Effector memory CD4-positive, alpha-beta T cell (primary cell): ENCODE measurements around the gene SENP7.
A peak's percentile ranks its signal among the peaks of the same experiment; 100 is the strongest.
"Not testable (repeated sequence)": the region's sequence is repeated elsewhere in the genome, so short reads cannot be mapped to it uniquely, and the experiment has no call there.

Experiments used
- DNase-seq, 3 donors: peaks; one replicate each; pipeline ENCODE4 v3.0.0-alpha.2; 2020
- H3K27ac ChIP-seq: 2 replicates; pipeline ENCODE4 v1.7.0; 2013; ENCODE audit warnings: mild to moderate bottlenecking, low read length, moderate library complexity; ENCODE audit not compliant: insufficient read depth, poor library complexity, severe bottlenecking
- H3K27me3 ChIP-seq: replicated peaks from 2 replicates; pipeline ENCODE4 v1.7.0; 2013; ENCODE audit warnings: mild to moderate bottlenecking, low read length; ENCODE audit not compliant: insufficient read depth, control insufficient read depth, poor library complexity, severe bottlenecking
- H3K36me3 ChIP-seq: 2 replicates; pipeline ENCODE4 v1.7.0; 2013; ENCODE audit warnings: mild to moderate bottlenecking, low read length, moderate library complexity; ENCODE audit not compliant: control insufficient read depth, insufficient read depth
- H3K4me1 ChIP-seq: 2 replicates; pipeline ENCODE4 v1.7.0; 2013; ENCODE audit warnings: low read length, mild to moderate bottlenecking; ENCODE audit not compliant: control insufficient read depth, insufficient read depth, poor library complexity, severe bottlenecking
- H3K4me3 ChIP-seq: 2 replicates; pipeline ENCODE4 v1.7.0; 2013; ENCODE audit warnings: low read length, low read depth, mild to moderate bottlenecking; ENCODE audit not compliant: insufficient read depth, poor library complexity, severe bottlenecking
- H3K9me3 ChIP-seq: 2 replicates; pipeline ENCODE4 v1.7.0; 2013; ENCODE audit warnings: mild to moderate bottlenecking, low read length, moderate library complexity; ENCODE audit not compliant: control insufficient read depth

The SENP7 gene

DNA sequence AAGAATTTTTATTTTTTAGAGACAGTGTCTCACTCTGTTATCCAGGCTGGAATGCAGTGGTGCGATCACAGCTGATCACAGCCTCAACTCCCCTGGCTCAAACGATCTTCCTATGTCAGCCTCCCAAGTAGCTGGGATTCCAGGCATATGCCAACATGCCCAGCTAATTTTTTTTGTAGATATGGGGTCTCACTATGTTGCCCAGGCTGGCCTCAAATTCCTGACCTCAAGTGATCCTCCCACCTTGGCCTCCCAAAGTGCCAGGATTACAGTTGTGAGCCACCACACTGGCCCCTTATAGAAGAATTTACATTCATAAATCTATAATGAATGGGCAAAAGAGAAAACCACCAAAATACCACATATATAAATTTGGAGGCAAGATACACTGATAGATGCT lies 15.2 kb downstream of the SENP7 start:
- Histone ChIP-seq H3K36me3 (peaks cover 12% of the 10 kb centered on the region), H3K27me3 (no peaks in the 10 kb centered on the region), H3K4me3 (no peak overlapping the region), H3K27ac (no peak overlapping the region), H3K9me3 (no peaks in the 10 kb centered on the region), H3K4me1 (peaks cover 6% of the 10 kb centered on the region)
- DNase-seq, result no peak

GRCh38 chr3:101495552-101495951 lies 17.5 kb downstream of the SENP7 start:
- H3K4me1 ChIP-seq, result no peaks in the 10 kb centered on the region
- H3K27me3 ChIP-seq, result no peaks in the 10 kb centered on the region
- H3K36me3 ChIP-seq, result peaks cover 19% of the 10 kb centered on the region
- no peak overlapping the region for H3K4me3 ChIP-seq
- no peak for DNase-seq
- H3K9me3 ChIP-seq, result no peaks in the 10 kb centered on the region
- H3K27ac ChIP-seq, result no peak overlapping the region

- Histone ChIP-seq H3K4me3 (no peak overlapping the region), H3K27me3 (no peaks in the 10 kb centered on the region), H3K4me1 (no peaks in the 10 kb centered on the region), H3K36me3 (peaks cover 12% of the 10 kb centered on the region), H3K27ac (no peak overlapping the region), H3K9me3 (no peaks in the 10 kb centered on the region)
- DNase-seq, result no peak
These were observed 28.0 kb downstream of the SENP7 start for GRCh38 chr3:101484805-101485620.

- no peak overlapping the region for H3K4me3 ChIP-seq
- no peak for DNase-seq
- no peaks in the 10 kb centered on the region for H3K9me3 ChIP-seq
- H3K36me3 ChIP-seq, result no peaks in the 10 kb centered on the region
- H3K4me1 ChIP-seq, result no peaks in the 10 kb centered on the region
- H3K27me3 ChIP-seq, result no peaks in the 10 kb centered on the region
- H3K27ac ChIP-seq, result no peak overlapping the region
These were observed 34.0 kb downstream of the SENP7 start for GRCh38 chr3:101478980-101479379.

DNA sequence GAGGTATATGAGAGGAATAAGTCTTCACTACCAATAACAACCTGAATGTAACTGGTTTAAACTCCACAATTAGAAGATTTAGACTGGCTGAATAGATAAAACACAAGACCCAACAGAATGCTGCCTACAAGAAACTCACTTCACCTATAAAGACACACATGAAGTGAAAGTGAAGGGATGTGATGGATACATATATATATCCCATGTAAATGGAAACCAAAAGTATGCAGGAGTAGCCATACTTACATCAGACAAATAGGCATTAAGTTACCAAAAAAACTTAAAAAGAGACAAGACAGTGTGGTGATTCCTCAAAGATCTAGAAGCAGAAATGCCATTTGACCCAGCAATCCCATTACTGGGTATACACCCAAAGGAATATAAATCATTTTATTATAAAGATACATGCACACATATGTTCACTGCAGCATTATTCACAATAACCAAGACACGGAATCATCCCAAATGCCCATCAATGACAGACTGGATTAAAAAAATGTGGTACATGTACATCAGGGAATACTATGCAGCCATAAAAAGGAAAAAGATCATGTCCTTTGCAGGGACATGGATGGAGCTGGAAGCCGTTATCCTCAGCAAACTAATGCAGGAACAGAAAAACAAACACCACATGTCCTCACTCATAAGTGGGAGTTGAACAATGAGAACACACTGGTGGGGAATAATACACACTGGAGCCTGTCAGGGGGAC lies 38.0 kb downstream of the SENP7 start:
- not testable (repeated sequence) for H3K27ac ChIP-seq, DNase-seq, H3K36me3 ChIP-seq

DNA sequence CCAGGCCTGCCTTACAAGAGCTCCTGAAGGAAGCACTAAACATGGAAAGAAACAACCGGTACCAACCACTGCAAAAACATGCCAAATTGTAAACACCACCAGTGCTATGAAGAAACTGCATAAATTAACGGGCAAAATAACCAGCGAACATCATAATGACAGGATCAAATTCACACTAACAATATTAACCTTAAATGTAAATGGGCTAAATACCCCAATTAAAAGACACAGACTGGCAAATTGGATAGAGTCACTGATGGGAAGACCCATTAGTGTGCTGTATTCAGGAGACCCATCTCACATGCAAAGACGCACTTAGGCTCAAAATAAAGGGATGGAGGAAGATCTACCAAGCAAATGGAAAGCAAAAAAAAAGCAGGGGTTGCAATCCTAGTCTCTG lies 44.3 kb downstream of the SENP7 start:
- H3K9me3 ChIP-seq, H3K27ac ChIP-seq, H3K4me3 ChIP-seq, H3K36me3 ChIP-seq, DNase-seq, H3K27me3 ChIP-seq, H3K4me1 ChIP-seq: not testable (repeated sequence)

More for the DNA sequence above, 38.0 kb downstream of the SENP7 start:
- H3K9me3 ChIP-seq, H3K4me1 ChIP-seq, H3K4me3 ChIP-seq, H3K27me3 ChIP-seq: not testable (repeated sequence)

- not testable (repeated sequence) for DNase-seq, H3K36me3 ChIP-seq, H3K4me3 ChIP-seq, H3K9me3 ChIP-seq, H3K4me1 ChIP-seq, H3K27me3 ChIP-seq
- peak overlapping the region; percentile 32 for H3K27ac ChIP-seq
These were observed 45.7 kb downstream of the SENP7 start for GRCh38 chr3:101467310-101467663.

- H3K27ac ChIP-seq, result peak overlapping the region; percentile 32
These were observed 46.3 kb downstream of the SENP7 start for GRCh38 chr3:101466465-101467309.

DNA sequence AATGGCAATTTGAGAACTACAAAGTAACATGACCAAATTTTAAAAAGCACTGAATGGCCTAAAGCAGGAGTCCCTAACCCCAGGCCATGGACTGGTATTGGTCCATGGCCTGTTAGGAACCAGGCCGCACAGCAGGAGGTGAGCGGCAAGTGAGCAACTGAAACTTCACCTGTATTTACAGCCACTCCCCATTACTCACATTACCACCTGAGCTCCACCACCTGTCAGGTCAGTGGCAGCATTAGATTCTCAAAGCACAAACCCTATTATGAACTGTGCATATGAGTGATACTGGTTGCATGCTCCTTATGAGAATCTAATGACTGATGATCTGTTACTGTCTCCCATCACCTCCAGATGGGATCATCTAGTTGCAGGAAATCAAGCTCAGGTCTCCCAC lies 48.8 kb downstream of the SENP7 start:
- H3K9me3 ChIP-seq, result no peaks in the 10 kb centered on the region
- H3K27ac ChIP-seq, result no peak overlapping the region
- no peaks in the 10 kb centered on the region for H3K36me3 ChIP-seq
- H3K27me3 ChIP-seq, result no peaks in the 10 kb centered on the region
- no peak overlapping the region for H3K4me3 ChIP-seq
- no peak for DNase-seq
- peaks cover 7% of the 10 kb centered on the region for H3K4me1 ChIP-seq

More at GRCh38 chr3:101466465-101467309, 46.3 kb downstream of the SENP7 start:
- H3K27me3 ChIP-seq, result no peaks in the 10 kb centered on the region
- no peaks in the 10 kb centered on the region for H3K9me3 ChIP-seq
- peak in 2 of 3 donors; percentile 26 to 32 for DNase-seq
- no peaks in the 10 kb centered on the region for H3K36me3 ChIP-seq
- peaks cover 7% of the 10 kb centered on the region for H3K4me1 ChIP-seq
- peak overlapping the region; percentile 13 for H3K4me3 ChIP-seq
